Right lobe of liver (tissue), 6 donors: Measurements from ENCODE around the gene CREM. TPM values are rescaled to one million over a fixed set of nuclear protein-coding genes. Genes with fewer than 3 reads are reported as not detected.

ENCODE experiments used
- ATAC-seq, 4 donors: fragments of 200-7000 bp; cut with Tn5 transposase; one replicate each; pipeline ENCODE4 v1.9.1; 2020; ENCODE audit warnings: mild to moderate bottlenecking in 4 of 4, moderate library complexity in 4 of 4
- DNase-seq, 3 donors: peaks; one replicate each; pipeline ENCODE4 v3.0.0-alpha.2; 2020
- H3K27ac ChIP-seq, 3 donors: fragments of 200-600 bp; one replicate each; pipeline ENCODE4 v1.8.0; 2022
- H3K27me3 ChIP-seq, 2 donors: fragments of 200-600 bp; one replicate each; pipeline ENCODE4 v1.8.0; 2022
- H3K36me3 ChIP-seq, 4 donors: fragments of 200-600 bp; sonication (generic) in 1 of 4; one replicate each; pipeline versions ENCODE4 v1.5.1 to v1.8.0; 2017 to 2022; ENCODE audit warnings: control low read depth in 1 of 4
- H3K4me1 ChIP-seq, 4 donors: fragments of 200-600 bp; sonication (generic) in 1 of 4; one replicate each; pipeline versions ENCODE4 v1.5.1 to v1.8.0; 2017 to 2022; ENCODE audit warnings: control low read depth in 1 of 4
- H3K4me3 ChIP-seq, 3 donors: fragments of 200-600 bp; one replicate each; pipeline ENCODE4 v1.8.0; 2022
- H3K9me3 ChIP-seq, 4 donors: fragments of 200-600 bp; sonication (generic) in 1 of 4; one replicate each; pipeline versions ENCODE4 v1.5.1 to v1.8.0; 2017 to 2022; ENCODE audit warnings: control low read depth in 1 of 4
- POLR2A ChIP-seq: fragments of 450-650 bp; IDR thresholded peaks from one replicate; pipeline ENCODE4 v1.6.1; 2017; ENCODE audit warnings: antibody characterized with exemption, mild to moderate bottlenecking
- WGBS: methylation state at CpG from one replicate; pipeline ENCODE4 v1.1.6; 2018; ENCODE audit warnings: low coverage, low lambda C conversion rate; ENCODE audit not compliant: insufficient coverage; ENCODE audit errors: missing lambda C conversion rate; 5-methylcytosine and 5-hydroxymethylcytosine counted together
- intact Hi-C, 2 donors: fragments of 100-400 bp; cut with DNase I; formaldehyde crosslinking; loops; one replicate each; pipeline versions ENCODE4 v1.11.2 to v1.14.1; 2022
- total RNA-seq, 6 experiments: library from RNA; depleted of rRNA in 2 of 6; stranded (reverse); fragments of >200 nt in 2 of 6; fragmentation: NEBNext Ultra II Directional in 3 of 6; extraction: Animal tissue kit (Norgen Biotek cat#: 25700) in 3 of 6; gene quantifications; one replicate each; pipeline versions ENCODE4 v1.1.0 to v1.2.4, GENCODE V29; 2016 to 2023
- TF ChIP-seq, protein P1 (sequence below), 4 donors: fragments of 200-600 bp in 3 of 4; fragments of 450-650 bp in 1 of 4; IDR thresholded peaks; one replicate each; pipeline versions ENCODE4 v1.5.1 to v1.8.0; 2016 to 2022; ENCODE audit warnings: antibody characterized with exemption in 4 of 4, mild to moderate bottlenecking in 2 of 4
- donor health status: DM: no; HTN: yes; CAD: no.
- donor health status: DM: no; HTN: no; CAD: no.
- donor health status: DM: no; HTN: no; CAD: no.
- donor health status: DM: no; HTN: yes; CAD: no.
- donor health status: DM: no; HTN: yes; CAD: no.

Gene CREM
- total RNA-seq, 6 experiments from 2014 or later, result 16.3 to 34.1 (median 22.9) TPM

DNA sequence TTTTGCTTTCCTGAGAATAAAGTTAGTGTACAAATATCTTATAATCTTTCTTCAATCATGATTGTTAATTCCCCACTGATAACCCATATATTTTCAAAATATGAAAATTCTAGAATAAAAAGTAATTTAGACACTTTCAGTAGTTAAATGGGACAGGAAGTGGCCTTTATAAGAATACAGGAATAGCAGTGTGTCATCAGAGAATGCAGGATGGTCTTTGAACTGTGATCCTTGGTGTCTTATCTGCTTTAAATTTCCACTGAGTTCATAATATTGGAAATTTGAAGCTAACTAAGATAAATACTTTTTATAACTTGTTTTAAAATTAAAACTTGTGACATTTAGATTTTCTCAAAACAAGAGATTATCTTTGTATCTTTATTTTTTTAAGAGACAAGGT lies 75.4 kb downstream of the CREM start:
- intact Hi-C loops, result no loop called here
- Histone ChIP-seq H3K9me3 (no peaks in the 10 kb centered on the region), H3K4me3 (no peak overlapping the region), H3K27me3 (no peaks in the 10 kb centered on the region), H3K4me1 (peaks cover 0 to 10% (median 0%) of the 10 kb centered on the region in 4 donors), H3K27ac (peak overlapping the region in 1 of 3 donors; percentile 15), H3K36me3 (no peaks in the 10 kb centered on the region)
- TF ChIP-seq POLR2A, result no peak
- TF ChIP-seq, protein P1, sequence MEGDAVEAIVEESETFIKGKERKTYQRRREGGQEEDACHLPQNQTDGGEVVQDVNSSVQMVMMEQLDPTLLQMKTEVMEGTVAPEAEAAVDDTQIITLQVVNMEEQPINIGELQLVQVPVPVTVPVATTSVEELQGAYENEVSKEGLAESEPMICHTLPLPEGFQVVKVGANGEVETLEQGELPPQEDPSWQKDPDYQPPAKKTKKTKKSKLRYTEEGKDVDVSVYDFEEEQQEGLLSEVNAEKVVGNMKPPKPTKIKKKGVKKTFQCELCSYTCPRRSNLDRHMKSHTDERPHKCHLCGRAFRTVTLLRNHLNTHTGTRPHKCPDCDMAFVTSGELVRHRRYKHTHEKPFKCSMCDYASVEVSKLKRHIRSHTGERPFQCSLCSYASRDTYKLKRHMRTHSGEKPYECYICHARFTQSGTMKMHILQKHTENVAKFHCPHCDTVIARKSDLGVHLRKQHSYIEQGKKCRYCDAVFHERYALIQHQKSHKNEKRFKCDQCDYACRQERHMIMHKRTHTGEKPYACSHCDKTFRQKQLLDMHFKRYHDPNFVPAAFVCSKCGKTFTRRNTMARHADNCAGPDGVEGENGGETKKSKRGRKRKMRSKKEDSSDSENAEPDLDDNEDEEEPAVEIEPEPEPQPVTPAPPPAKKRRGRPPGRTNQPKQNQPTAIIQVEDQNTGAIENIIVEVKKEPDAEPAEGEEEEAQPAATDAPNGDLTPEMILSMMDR (IDR thresholded peaks at IDR 0.05), result no peak
- ATAC-seq (peak in 3 of 4 donors; percentile 49 to 86 (median 58)), DNase-seq (no peak)

DNA sequence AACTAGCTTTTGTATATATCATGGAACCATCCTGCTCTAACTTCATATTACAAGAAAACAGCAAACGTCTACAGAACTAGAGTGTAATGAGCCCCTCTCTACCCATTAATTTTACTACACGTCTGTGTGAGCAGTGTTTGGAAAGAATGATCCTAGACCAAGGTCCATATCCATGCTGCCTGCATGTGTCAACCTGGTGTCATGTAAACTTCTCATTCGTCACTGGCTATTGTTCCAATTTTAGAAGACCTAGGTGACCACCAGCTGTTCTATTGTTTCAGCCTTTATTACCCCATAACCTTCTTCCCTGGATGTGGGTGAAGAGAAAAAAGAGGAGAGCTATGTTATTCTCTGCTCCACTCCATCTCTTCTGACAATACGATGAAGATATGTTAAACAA lies 77.1 kb downstream of the CREM start:
- Histone ChIP-seq H3K4me1 (peaks cover 0 to 11% (median 0%) of the 10 kb centered on the region in 4 donors), H3K36me3 (no peaks in the 10 kb centered on the region), H3K4me3 (no peak overlapping the region), H3K27ac (peak overlapping the region in 1 of 3 donors; percentile 29), H3K9me3 (no peaks in the 10 kb centered on the region), H3K27me3 (no peaks in the 10 kb centered on the region)
- intact Hi-C loops, result no loop called here
- no peak for TF ChIP-seq POLR2A
- TF ChIP-seq, protein P1 (IDR thresholded peaks at IDR 0.05), result no peak
- 37% methylated on average over 4 of the region's 4 CpGs for WGBS
- DNase-seq (no peak), ATAC-seq (peak; percentile 43 to 59 (median 51))

DNA sequence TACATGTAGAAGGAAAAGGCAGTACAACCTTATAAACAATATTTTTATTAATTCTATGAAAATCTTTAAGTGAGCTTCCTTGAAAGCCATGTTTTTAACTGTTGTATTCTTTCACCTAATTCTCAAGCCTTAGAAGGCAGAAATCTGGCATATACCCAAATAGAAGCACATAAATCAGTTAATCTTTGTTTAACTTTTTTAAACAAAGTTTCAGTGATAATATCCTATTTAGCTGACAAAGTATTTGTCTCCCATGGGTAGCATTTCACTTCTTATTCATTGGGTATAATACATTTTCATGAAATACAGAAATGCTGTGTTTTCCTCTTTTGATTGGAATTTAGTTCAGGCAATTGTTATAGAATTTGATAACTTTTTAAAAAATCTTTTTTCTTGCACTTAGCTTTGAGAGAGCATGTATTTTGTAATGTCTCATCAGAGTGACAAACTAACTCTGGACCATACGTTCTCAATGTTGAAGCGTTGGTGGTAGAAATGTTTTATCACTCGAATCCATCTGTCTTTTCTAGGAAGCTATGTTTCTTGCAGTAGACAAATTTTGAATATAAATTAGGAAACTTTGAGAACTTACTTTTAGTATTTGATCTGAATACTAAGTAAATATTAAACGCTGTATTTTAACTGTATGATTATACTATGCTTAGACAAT lies 78.1 kb downstream of the CREM start:
- WGBS, result 62% methylated on average over 4 of the region's 4 CpGs
- no peaks in the 10 kb centered on the region for H3K36me3 ChIP-seq
- DNase-seq, result no peak
- peaks cover 0 to 17% (median 0%) of the 10 kb centered on the region in 4 donors for H3K4me1 ChIP-seq
- H3K4me3 ChIP-seq, result no peak overlapping the region
- TF ChIP-seq POLR2A, result no peak
- TF ChIP-seq, protein P1 (IDR thresholded peaks at IDR 0.05), result no peak
- H3K27ac ChIP-seq, result peak overlapping the region in 1 of 3 donors; percentile 29
- H3K27me3 ChIP-seq, result no peaks in the 10 kb centered on the region
- ATAC-seq, result no peak
- intact Hi-C loops, result no loop called here
- H3K9me3 ChIP-seq, result no peaks in the 10 kb centered on the region

DNA sequence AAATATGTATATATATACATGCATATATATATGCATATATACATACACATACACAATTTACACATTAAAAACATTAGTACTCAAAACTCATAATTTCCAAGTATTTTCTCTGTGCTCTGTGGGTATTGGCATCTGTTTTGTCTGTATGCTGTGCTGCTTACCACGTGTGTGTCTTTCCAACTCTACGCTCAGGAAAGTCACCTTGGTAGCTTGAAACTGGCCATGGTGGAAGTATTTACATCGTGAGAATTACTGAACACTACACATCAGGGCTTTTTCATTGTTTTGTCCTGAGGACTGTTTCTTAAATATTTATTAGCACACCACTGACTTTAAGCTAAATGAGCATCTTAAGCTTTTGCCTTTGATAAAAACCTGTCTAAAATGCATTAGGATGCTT lies 79.6 kb downstream of the CREM start:
- TF ChIP-seq, protein P1 (IDR thresholded peaks at IDR 0.05), result no peak
- no peak for TF ChIP-seq POLR2A
- DNase-seq (no peak), ATAC-seq (no peak)
- Histone ChIP-seq H3K9me3 (no peaks in the 10 kb centered on the region), H3K4me3 (no peak overlapping the region), H3K4me1 (peaks cover 0 to 22% (median 0%) of the 10 kb centered on the region in 4 donors), H3K36me3 (no peaks in the 10 kb centered on the region), H3K27me3 (no peaks in the 10 kb centered on the region), H3K27ac (no peak overlapping the region)
- 85% methylated on average over 3 of the region's 3 CpGs for WGBS
- intact Hi-C loops, result no loop called here
